LNCAP (cell line): ENCODE measurements around the gene BLCAP.

Experiments used
- TF ChIP-seq, protein P1 (sequence below): fragments of 450-650 bp; IDR thresholded peaks from 2 replicates; pipeline ENCODE4 v1.5.1; 2017; ENCODE audit warnings: mild to moderate bottlenecking

BLCAP gene

GRCh38 chr20:37490663-37491350 is 36.9 kb downstream of the BLCAP start:
- TF ChIP-seq, protein P1, sequence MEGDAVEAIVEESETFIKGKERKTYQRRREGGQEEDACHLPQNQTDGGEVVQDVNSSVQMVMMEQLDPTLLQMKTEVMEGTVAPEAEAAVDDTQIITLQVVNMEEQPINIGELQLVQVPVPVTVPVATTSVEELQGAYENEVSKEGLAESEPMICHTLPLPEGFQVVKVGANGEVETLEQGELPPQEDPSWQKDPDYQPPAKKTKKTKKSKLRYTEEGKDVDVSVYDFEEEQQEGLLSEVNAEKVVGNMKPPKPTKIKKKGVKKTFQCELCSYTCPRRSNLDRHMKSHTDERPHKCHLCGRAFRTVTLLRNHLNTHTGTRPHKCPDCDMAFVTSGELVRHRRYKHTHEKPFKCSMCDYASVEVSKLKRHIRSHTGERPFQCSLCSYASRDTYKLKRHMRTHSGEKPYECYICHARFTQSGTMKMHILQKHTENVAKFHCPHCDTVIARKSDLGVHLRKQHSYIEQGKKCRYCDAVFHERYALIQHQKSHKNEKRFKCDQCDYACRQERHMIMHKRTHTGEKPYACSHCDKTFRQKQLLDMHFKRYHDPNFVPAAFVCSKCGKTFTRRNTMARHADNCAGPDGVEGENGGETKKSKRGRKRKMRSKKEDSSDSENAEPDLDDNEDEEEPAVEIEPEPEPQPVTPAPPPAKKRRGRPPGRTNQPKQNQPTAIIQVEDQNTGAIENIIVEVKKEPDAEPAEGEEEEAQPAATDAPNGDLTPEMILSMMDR, result no peak

DNA sequence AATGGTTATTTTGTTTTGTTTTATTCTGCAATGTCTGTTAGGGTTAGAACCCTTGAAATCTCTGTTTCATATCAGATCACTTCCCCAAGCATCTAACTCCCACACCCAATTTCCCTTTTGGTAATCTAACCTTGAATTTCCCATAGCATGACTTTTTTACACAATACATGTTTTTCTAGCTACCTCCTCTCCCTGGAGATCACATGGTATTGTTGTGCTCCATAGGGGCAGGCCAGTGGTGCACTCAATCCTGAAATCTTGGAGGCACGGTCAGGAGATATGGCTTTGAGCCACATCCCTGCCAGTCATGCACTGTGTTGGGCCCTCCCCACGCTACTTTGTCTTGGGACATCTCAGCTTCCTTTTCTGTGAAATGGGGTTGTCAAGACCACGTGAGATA is 43.3 kb downstream of the BLCAP start:
- TF ChIP-seq, protein P1, result no peak

- TF ChIP-seq, protein P1, result no peak
These were observed 46.1 kb downstream of the BLCAP start for GRCh38 chr20:37481610-37482009.

GRCh38 chr20:37480919-37481318 is 46.8 kb downstream of the BLCAP start:
- TF ChIP-seq, protein P1, result no peak

- TF ChIP-seq, protein P1, result no peak
These were observed 47.6 kb downstream of the BLCAP start for GRCh38 chr20:37479925-37480691.

DNA sequence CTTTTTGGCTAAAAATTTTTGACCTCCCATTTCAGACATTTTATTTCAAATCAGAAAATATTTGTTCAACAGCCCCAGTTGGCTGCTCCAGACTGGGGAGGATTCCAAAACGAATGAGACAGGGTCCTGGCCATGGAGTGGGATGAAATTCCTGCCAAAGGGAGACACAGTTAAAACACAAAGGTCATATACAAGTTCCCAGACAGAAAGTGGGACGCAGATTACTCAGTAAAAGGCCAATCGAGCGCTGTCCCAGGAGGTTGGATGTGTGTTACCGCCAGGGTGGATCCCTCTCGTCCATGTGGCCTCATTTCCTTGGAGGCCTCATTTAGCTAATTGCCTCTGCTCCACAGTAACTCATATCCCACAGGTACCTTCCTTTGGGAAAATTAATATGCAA is 48.4 kb downstream of the BLCAP start:
- TF ChIP-seq, protein P1, result no peak

DNA sequence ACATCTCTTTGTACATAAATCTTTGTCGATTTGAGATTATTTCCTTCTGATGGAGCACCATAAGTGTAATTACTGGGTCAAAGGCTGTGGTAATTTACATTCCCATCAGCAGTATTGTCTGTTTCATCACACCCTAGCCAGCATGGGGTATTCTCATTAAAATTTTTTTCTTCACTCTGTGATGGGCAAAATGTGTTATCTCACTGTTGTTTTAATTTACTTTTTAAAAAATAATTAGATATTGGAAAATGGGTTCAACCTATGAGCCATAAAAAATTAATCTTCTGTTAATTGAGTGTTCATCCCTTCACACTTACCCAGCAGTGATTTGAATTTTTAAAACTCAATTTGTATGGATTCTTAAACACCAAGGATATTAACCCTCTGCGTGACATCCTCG is 50.6 kb downstream of the BLCAP start:
- TF ChIP-seq, protein P1, result no peak
